ENCODE measurements around the gene PDE4B.

PDE4B gene

GRCh38 chr1:66152034-66152433 lies 359.3 kb downstream of the PDE4B start:
- Mint-ChIP-seq H3K27ac (no peak overlapping the region), H3K9me3 (no peaks in the 10 kb centered on the region), H3K4me3 (no peak overlapping the region), H3K4me1 (no peaks in the 10 kb centered on the region), H3K36me3 (no peaks in the 10 kb centered on the region)
- DNase-seq (ENCODE audit: low spot score in 2 of 2) = no peak
- ATAC-seq = no peak

- H3K9me3 Mint-ChIP-seq = no peaks in the 10 kb centered on the region
- no peak overlapping the region for H3K4me3 Mint-ChIP-seq
- no peak for DNase-seq (ENCODE audit: low spot score in 2 of 2)
- ATAC-seq = no peak
- H3K27ac Mint-ChIP-seq = no peak overlapping the region
- H3K36me3 Mint-ChIP-seq = no peaks in the 10 kb centered on the region
- no peaks in the 10 kb centered on the region for H3K4me1 Mint-ChIP-seq
These were observed 361.7 kb downstream of the PDE4B start for GRCh38 chr1:66154394-66154793.

GRCh38 chr1:66156144-66156543 lies 363.4 kb downstream of the PDE4B start:
- Mint-ChIP-seq H3K27ac (no peak overlapping the region), H3K9me3 (no peaks in the 10 kb centered on the region), H3K36me3 (no peaks in the 10 kb centered on the region), H3K4me3 (no peak overlapping the region), H3K4me1 (no peaks in the 10 kb centered on the region)
- ATAC-seq = no peak
- no peak for DNase-seq (ENCODE audit: low spot score in 2 of 2)

- Mint-ChIP-seq H3K4me3 (no peak overlapping the region), H3K36me3 (no peaks in the 10 kb centered on the region), H3K4me1 (no peaks in the 10 kb centered on the region), H3K9me3 (no peaks in the 10 kb centered on the region), H3K27ac (no peak overlapping the region)
- ATAC-seq (no peak), DNase-seq (ENCODE audit: low spot score in 2 of 2) (no peak)
These were observed 367.1 kb downstream of the PDE4B start for GRCh38 chr1:66159800-66160199.

- ATAC-seq = no peak
These were observed 368.0 kb downstream of the PDE4B start for GRCh38 chr1:66160719-66161118.

GRCh38 chr1:66166753-66167152 lies 374.1 kb downstream of the PDE4B start:
- no peaks in the 10 kb centered on the region for H3K36me3 Mint-ChIP-seq
- H3K4me3 Mint-ChIP-seq = no peak overlapping the region
- H3K4me1 Mint-ChIP-seq = peaks cover 12% of the 10 kb centered on the region
- DNase-seq (ENCODE audit: low spot score in 2 of 2) (no peak), ATAC-seq (no peak)
- no peak overlapping the region for H3K27ac Mint-ChIP-seq
- no peaks in the 10 kb centered on the region for H3K9me3 Mint-ChIP-seq

More at GRCh38 chr1:66160719-66161118, 368.0 kb downstream of the PDE4B start:
- no peaks in the 10 kb centered on the region for H3K4me1 Mint-ChIP-seq
- no peaks in the 10 kb centered on the region for H3K36me3 Mint-ChIP-seq
- no peak for DNase-seq (ENCODE audit: low spot score in 2 of 2)
- no peak overlapping the region for H3K27ac Mint-ChIP-seq
- H3K4me3 Mint-ChIP-seq = no peak overlapping the region
- H3K9me3 Mint-ChIP-seq = no peaks in the 10 kb centered on the region

- Mint-ChIP-seq H3K36me3 (no peaks in the 10 kb centered on the region), H3K4me3 (no peak overlapping the region), H3K9me3 (no peaks in the 10 kb centered on the region), H3K27ac (no peak overlapping the region), H3K4me1 (peaks cover 12% of the 10 kb centered on the region)
- ATAC-seq (no peak), DNase-seq (ENCODE audit: low spot score in 2 of 2) (no peak)
These were observed 374.6 kb downstream of the PDE4B start for GRCh38 chr1:66167267-66167666.

- H3K9me3 Mint-ChIP-seq = no peaks in the 10 kb centered on the region
- ATAC-seq (no peak), DNase-seq (ENCODE audit: low spot score in 2 of 2) (no peak)
- no peaks in the 10 kb centered on the region for H3K36me3 Mint-ChIP-seq
- no peak overlapping the region for H3K27ac Mint-ChIP-seq
- no peak overlapping the region for H3K4me3 Mint-ChIP-seq
- H3K4me1 Mint-ChIP-seq = peaks cover 12% of the 10 kb centered on the region
These were observed 375.8 kb downstream of the PDE4B start for GRCh38 chr1:66168467-66168887.

- H3K9me3 Mint-ChIP-seq = no peaks in the 10 kb centered on the region
- ATAC-seq (no peak), DNase-seq (ENCODE audit: low spot score in 2 of 2) (no peak)
- no peak overlapping the region for H3K27ac Mint-ChIP-seq
- no peaks in the 10 kb centered on the region for H3K36me3 Mint-ChIP-seq
- H3K4me3 Mint-ChIP-seq = no peak overlapping the region
- H3K4me1 Mint-ChIP-seq = peaks cover 12% of the 10 kb centered on the region
These were observed 376.4 kb downstream of the PDE4B start for GRCh38 chr1:66168948-66169671.

GRCh38 chr1:66172272-66172671 lies 379.6 kb downstream of the PDE4B start:
- H3K4me3 Mint-ChIP-seq = no peak overlapping the region

GRCh38 chr1:66175098-66175497 lies 382.4 kb downstream of the PDE4B start:
- ATAC-seq (no peak), DNase-seq (ENCODE audit: low spot score in 2 of 2) (no peak)
- Mint-ChIP-seq H3K9me3 (no peaks in the 10 kb centered on the region), H3K4me3 (no peak overlapping the region), H3K27ac (no peak overlapping the region), H3K36me3 (no peaks in the 10 kb centered on the region), H3K4me1 (no peaks in the 10 kb centered on the region)

More at GRCh38 chr1:66172272-66172671, 379.6 kb downstream of the PDE4B start:
- DNase-seq (ENCODE audit: low spot score in 2 of 2) (no peak), ATAC-seq (no peak)
- H3K9me3 Mint-ChIP-seq = no peaks in the 10 kb centered on the region
- H3K36me3 Mint-ChIP-seq = no peaks in the 10 kb centered on the region
- no peak overlapping the region for H3K27ac Mint-ChIP-seq
- H3K4me1 Mint-ChIP-seq = peaks cover 12% of the 10 kb centered on the region

- no peaks in the 10 kb centered on the region for H3K9me3 Mint-ChIP-seq
These were observed 382.9 kb downstream of the PDE4B start for GRCh38 chr1:66175581-66175980.

GRCh38 chr1:66176012-66176715 lies 383.5 kb downstream of the PDE4B start:
- DNase-seq (ENCODE audit: low spot score in 2 of 2) (no peak), ATAC-seq (no peak)
- Mint-ChIP-seq H3K27ac (no peak overlapping the region), H3K36me3 (no peaks in the 10 kb centered on the region), H3K4me3 (no peak overlapping the region), H3K9me3 (no peaks in the 10 kb centered on the region), H3K4me1 (no peaks in the 10 kb centered on the region)

More at GRCh38 chr1:66175581-66175980, 382.9 kb downstream of the PDE4B start:
- ATAC-seq (no peak), DNase-seq (ENCODE audit: low spot score in 2 of 2) (no peak)
- H3K27ac Mint-ChIP-seq = no peak overlapping the region
- H3K4me1 Mint-ChIP-seq = no peaks in the 10 kb centered on the region
- H3K4me3 Mint-ChIP-seq = no peak overlapping the region
- no peaks in the 10 kb centered on the region for H3K36me3 Mint-ChIP-seq

- H3K36me3 Mint-ChIP-seq = no peaks in the 10 kb centered on the region
- H3K9me3 Mint-ChIP-seq = no peaks in the 10 kb centered on the region
- ATAC-seq (no peak), DNase-seq (ENCODE audit: low spot score in 2 of 2) (no peak)
- no peak overlapping the region for H3K27ac Mint-ChIP-seq
- no peak overlapping the region for H3K4me3 Mint-ChIP-seq
- H3K4me1 Mint-ChIP-seq = no peaks in the 10 kb centered on the region
These were observed 384.1 kb downstream of the PDE4B start for GRCh38 chr1:66176832-66177231.

GRCh38 chr1:66177510-66177909 lies 384.8 kb downstream of the PDE4B start:
- Mint-ChIP-seq H3K36me3 (no peaks in the 10 kb centered on the region), H3K9me3 (no peaks in the 10 kb centered on the region), H3K4me3 (no peak overlapping the region), H3K27ac (no peak overlapping the region), H3K4me1 (no peaks in the 10 kb centered on the region)
- ATAC-seq = no peak
- DNase-seq (ENCODE audit: low spot score in 2 of 2) = no peak

GRCh38 chr1:66182026-66182425 lies 389.3 kb downstream of the PDE4B start:
- no peak overlapping the region for H3K27ac Mint-ChIP-seq
- peaks cover 6% of the 10 kb centered on the region for H3K4me1 Mint-ChIP-seq
- no peak overlapping the region for H3K4me3 Mint-ChIP-seq
- no peak for DNase-seq (ENCODE audit: low spot score in 2 of 2)
- no peak for ATAC-seq
- no peaks in the 10 kb centered on the region for H3K36me3 Mint-ChIP-seq
- H3K9me3 Mint-ChIP-seq = no peaks in the 10 kb centered on the region

Measured in stimulated activated effector memory CD8-positive, alpha-beta T cell treated with anti-CD3 and anti-CD28 coated beads, Interleukin-12 subunit alpha, Interleukin-12 subunit beta, amount 100 ng/mL, for 72 hours (primary cell).